Measurements from ENCODE around the gene POLA1. TPM values are rescaled to one million over a fixed set of nuclear protein-coding genes. Genes with fewer than 3 reads are reported as not detected.

The POLA1 gene
- total and polyA plus RNA-seq, 2 experiments from 2014 or later, result 19.4 to 22.9 TPM

DNA sequence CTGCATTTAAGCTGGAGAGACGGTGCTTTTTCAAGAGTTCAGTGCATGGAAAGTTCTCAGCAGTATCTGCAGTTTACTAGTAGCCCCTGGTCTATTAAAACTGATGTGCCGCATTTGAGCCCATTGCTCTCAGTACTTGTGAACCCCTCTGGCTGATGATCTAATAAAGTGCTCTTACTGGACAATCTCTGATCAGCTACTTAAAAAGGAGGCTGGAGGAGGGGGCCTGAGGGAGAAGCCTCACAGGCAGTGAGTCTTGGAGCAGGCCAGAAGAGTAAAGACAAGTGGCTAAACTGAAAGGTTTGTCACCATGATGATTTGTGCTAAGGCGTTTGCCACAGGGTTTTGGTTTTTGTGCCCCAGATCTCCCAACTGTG is 183.6 kb downstream of the POLA1 start:
- no peaks in the 10 kb centered on the region for H3K9me3 ChIP-seq (ENCODE audit: low read depth)
- H3K4me1 ChIP-seq (ENCODE audit: low read depth), result no peaks in the 10 kb centered on the region
- no peak overlapping the region for H3K4me3 ChIP-seq
- TF ChIP-seq, protein P1, sequence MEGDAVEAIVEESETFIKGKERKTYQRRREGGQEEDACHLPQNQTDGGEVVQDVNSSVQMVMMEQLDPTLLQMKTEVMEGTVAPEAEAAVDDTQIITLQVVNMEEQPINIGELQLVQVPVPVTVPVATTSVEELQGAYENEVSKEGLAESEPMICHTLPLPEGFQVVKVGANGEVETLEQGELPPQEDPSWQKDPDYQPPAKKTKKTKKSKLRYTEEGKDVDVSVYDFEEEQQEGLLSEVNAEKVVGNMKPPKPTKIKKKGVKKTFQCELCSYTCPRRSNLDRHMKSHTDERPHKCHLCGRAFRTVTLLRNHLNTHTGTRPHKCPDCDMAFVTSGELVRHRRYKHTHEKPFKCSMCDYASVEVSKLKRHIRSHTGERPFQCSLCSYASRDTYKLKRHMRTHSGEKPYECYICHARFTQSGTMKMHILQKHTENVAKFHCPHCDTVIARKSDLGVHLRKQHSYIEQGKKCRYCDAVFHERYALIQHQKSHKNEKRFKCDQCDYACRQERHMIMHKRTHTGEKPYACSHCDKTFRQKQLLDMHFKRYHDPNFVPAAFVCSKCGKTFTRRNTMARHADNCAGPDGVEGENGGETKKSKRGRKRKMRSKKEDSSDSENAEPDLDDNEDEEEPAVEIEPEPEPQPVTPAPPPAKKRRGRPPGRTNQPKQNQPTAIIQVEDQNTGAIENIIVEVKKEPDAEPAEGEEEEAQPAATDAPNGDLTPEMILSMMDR (IDR thresholded peaks at IDR 0.05; ENCODE audit: low read depth, low read length), result no peak
- H3K36me3 ChIP-seq, result peaks cover under 1% of the 10 kb centered on the region
- no peaks in the 10 kb centered on the region for H3K27me3 ChIP-seq
- no peak for DNase-seq (ENCODE audit: low read depth in 1 of 2, low spot score in 1 of 2)
- H3K27ac ChIP-seq, result no peak overlapping the region

DNA sequence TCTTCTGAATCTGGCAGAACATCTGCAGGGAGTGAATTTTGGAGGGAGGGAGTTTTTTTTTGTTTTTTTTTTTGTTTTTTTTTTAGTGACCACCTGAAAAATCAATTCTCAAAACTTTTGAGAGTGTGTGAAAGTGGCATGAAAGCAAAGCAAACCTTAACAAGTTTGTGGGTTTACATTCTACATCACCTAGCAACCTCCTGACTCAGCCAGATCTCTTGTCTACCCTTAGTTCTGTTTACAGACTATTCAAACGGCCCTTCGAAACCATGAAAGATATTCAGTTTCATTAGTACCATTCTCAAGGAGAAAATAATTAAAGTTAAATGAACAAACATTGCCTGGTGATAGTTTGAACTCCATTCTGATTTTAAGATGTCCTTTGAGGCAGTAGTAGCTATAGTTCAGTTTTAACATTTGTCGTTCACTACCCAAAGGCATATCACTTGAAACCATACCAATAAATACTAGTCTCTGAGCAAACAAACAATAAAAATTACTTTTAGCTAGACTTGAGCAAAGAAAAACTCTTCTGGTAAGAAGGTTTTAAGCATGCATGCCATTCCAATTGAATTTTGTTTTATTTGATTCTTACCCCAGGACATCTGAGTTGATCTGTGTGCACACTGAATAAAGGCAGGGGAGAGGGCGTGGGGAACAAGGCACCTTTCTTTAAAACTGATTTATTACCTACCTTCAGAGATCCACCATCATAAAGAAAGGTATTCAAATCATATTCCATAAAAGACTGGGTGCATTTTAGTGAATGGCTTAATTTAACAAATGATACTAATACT is 184.3 kb downstream of the POLA1 start:
- no peaks in the 10 kb centered on the region for H3K27me3 ChIP-seq
- no peaks in the 10 kb centered on the region for H3K9me3 ChIP-seq (ENCODE audit: low read depth)
- H3K27ac ChIP-seq, result no peak overlapping the region
- TF ChIP-seq, protein P1 (IDR thresholded peaks at IDR 0.05; ENCODE audit: low read depth, low read length), result no peak
- H3K36me3 ChIP-seq, result no peaks in the 10 kb centered on the region
- no peak overlapping the region for H3K4me3 ChIP-seq
- no peaks in the 10 kb centered on the region for H3K4me1 ChIP-seq (ENCODE audit: low read depth)
- DNase-seq (ENCODE audit: low read depth in 1 of 2, low spot score in 1 of 2), result no peak

DNA sequence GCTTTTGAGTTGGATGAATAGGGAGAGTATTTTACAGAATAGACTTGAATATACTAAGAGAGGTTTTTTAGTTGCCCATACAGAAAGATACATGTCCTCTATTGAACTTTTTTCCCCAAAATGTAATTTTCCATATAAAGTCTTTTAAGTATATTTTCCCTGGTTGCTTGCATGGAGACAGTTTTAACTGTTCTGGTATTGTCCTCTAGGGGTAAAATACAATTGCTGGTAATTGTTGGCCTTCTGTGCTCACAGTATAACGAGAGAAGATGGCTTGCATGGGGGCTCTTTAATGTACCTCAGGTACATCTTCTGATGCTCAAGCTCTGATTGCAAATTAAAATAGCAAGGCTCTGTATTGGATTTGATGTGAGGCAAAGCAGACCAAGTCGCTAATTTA is 186.0 kb downstream of the POLA1 start:
- TF ChIP-seq, protein P1 (IDR thresholded peaks at IDR 0.05; ENCODE audit: low read depth, low read length), result no peak
- Histone ChIP-seq H3K27ac (no peak overlapping the region), H3K27me3 (no peaks in the 10 kb centered on the region), H3K36me3 (no peaks in the 10 kb centered on the region), H3K4me1 (ENCODE audit: low read depth) (no peaks in the 10 kb centered on the region), H3K9me3 (ENCODE audit: low read depth) (no peaks in the 10 kb centered on the region), H3K4me3 (no peak overlapping the region)
- DNase-seq (ENCODE audit: low read depth in 1 of 2, low spot score in 1 of 2), result no peak

DNA sequence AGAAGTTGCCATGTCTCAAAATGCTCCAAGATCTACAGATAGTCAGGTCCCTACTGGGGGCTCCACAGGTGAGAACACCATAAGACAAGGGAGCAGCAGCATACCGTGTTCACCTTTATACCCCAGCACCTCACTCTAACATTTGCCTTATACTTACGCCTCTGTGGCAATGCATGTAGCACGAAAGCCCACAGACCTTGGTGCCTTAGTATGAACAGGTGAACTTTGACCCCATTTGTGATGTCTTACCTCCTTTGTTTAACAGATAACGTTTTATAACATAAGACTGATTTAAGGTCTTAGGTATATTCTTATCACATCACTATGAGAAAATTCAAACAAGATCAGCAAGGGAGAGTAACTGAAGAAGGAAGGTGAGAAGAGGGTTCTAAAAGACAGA is 193.2 kb downstream of the POLA1 start:
- TF ChIP-seq, protein P1 (IDR thresholded peaks at IDR 0.05; ENCODE audit: low read depth, low read length), result no peak
- Histone ChIP-seq H3K27ac (no peak overlapping the region), H3K4me1 (ENCODE audit: low read depth) (no peaks in the 10 kb centered on the region), H3K9me3 (ENCODE audit: low read depth) (no peaks in the 10 kb centered on the region), H3K36me3 (no peaks in the 10 kb centered on the region), H3K27me3 (no peaks in the 10 kb centered on the region), H3K4me3 (no peak overlapping the region)
- no peak for DNase-seq (ENCODE audit: low read depth in 1 of 2, low spot score in 1 of 2)

DNA sequence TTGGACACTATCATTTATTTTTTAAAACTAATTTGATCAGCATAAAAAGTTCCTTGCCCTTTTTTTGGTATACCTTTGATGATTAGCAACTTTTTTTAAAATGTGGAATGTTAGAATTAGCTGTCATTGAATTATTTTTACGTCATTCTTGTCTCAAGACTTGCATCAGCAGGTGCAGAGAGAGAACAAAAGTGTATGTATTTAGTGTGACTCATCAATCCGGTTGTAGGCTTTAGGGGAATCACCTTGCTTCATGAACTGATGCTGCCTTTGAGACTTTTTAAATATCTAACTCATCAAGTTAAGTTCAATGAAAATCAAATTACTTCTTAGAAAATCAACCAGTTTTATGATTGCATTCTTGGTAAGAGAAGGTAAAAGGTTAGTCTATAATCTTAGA is 197.0 kb downstream of the POLA1 start:
- H3K4me3 ChIP-seq, result no peak overlapping the region
- no peak for DNase-seq (ENCODE audit: low read depth in 1 of 2, low spot score in 1 of 2)
- H3K4me1 ChIP-seq (ENCODE audit: low read depth), result no peaks in the 10 kb centered on the region
- no peaks in the 10 kb centered on the region for H3K27me3 ChIP-seq
- TF ChIP-seq, protein P1 (IDR thresholded peaks at IDR 0.05; ENCODE audit: low read depth, low read length), result no peak
- no peak overlapping the region for H3K27ac ChIP-seq
- H3K9me3 ChIP-seq (ENCODE audit: low read depth), result no peaks in the 10 kb centered on the region
- no peaks in the 10 kb centered on the region for H3K36me3 ChIP-seq

Measured in cardiac muscle cell (in vitro differentiated cells and primary cell).